Skeletal muscle cell (primary cell): ENCODE data around the gene PHF2.
A peak's percentile ranks its signal among the peaks of the same experiment; 100 is the strongest.

ENCODE experiments used
- DNase-seq: peaks from one replicate; pipeline ENCODE4 v3.0.0-alpha.2; 2010; ENCODE audit warnings: low read depth
- H3K4me3 ChIP-seq: 2 replicates; pipeline ENCODE4 v1.5.1; 2011; ENCODE audit warnings: low read depth, mild to moderate bottlenecking, control low read depth, low read length, moderate library complexity

Gene PHF2

GRCh38 chr9:93682155-93682968, 106.0 kb downstream of the PHF2 start:
- H3K4me3 ChIP-seq = no peak overlapping the region
- peak; percentile 1 for DNase-seq

DNA sequence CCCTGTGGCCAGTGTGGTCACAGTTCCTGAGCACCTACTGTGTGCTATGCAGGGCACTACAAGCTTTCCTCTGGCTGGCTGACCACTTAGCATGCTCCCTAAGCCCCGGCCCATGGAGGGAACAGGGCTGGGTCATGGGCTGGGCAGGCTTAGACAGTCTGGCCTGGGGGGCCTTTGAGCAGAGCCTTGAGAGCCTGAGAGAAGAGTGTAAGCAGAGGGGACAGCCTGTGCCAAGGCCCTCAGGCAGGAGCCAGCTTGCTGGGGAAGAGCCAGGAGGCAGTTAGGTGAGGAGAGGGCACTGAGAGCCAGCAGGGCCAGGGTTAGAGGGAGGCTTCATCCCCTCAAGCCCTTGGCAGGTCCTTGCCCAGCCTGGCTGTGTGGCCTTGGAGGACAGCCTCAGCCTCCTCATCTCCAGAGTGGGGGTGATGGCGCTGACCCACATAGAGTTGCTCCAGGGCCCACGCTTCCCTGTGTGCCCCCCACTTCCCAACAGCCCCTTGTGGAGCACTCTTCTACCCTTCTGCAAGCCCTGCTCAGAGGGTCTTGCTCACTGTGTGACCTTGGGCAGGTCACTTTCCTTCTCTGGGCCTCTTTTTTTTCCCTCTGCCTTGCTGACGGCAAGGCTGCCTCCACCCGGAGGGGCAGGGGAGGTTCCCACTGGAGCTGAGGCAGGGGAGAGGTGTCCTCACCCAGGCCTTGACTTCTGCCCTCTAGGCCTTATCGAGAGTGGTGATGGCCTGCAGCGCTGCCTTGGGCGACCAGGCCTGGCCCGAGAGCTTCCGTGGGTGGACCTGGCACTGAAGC, 107.1 kb downstream of the PHF2 start:
- DNase-seq = no peak
- no peak overlapping the region for H3K4me3 ChIP-seq

DNA sequence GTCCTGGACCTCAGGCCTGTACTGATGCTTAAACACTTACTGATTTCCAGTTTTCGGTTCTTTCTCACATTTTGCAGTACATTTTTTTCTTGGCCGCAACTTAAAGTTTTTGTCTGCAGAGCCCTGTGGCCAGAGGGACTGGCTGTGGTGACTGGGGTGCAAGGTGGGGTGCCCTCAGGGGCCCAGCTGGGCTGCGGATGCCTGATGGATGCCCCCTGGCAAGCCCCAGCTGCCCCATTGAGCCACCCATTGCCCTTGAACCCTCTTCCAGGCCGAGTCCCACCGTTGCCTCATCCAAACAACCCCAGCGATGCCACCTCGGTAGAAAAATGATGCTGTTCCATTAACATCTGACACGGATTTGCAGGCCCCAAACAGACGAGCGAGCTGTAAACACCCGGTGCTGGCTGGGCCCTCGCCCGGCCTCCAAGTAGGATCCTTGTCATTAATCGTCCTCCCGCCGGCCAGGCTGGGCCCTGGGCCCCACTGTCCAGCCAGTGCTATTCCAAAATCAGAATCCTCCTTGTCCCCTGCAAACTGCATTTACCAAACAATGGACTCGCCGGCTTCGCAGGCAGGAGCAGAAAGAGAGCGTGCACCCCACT, 107.9 kb downstream of the PHF2 start:
- no peak for DNase-seq

DNA sequence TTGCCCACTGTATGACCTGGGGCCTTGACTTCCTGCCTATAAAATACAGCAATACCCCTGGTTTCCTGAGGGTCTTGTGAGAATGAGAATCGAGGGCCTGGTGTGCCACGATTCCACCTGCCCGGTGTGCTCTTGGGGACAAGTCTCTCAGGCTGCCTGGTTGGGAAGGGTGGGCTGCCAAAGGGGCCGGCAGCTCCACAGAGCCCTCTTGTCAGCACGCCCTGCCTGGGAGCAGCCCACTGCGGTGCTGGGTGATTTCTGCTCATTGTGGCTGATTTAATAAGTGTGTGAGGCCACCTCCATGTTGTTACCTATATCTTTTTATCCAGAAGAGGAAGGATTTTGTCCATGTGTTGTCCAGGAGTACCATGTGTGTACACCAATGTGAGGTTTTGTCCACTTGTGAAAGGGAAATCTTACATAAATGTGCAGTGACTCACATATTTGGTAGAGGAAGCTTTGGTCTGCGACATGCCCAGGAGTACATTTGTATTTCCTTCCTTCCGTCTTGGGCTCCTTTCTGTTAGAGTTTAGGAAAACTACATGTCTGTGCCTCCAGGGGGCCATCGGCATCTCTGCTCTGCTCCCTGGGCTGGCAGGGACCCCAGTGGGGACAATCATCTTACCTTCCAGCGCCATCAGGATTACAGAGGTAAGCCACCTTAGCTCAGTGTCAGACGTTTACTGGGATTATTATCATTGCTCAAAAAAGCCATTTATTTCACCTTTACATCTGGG, 108.6 kb downstream of the PHF2 start:
- no peak overlapping the region for H3K4me3 ChIP-seq
- no peak for DNase-seq

More for the DNA sequence above, 107.9 kb downstream of the PHF2 start:
- no peak overlapping the region for H3K4me3 ChIP-seq

GRCh38 chr9:93686127-93686879, 109.9 kb downstream of the PHF2 start:
- no peak for DNase-seq
- H3K4me3 ChIP-seq = no peak overlapping the region

GRCh38 chr9:93686880-93687236, 110.5 kb downstream of the PHF2 start:
- DNase-seq = no peak
- no peak overlapping the region for H3K4me3 ChIP-seq

- H3K4me3 ChIP-seq = no peak overlapping the region
- DNase-seq = no peak
These were observed 114.2 kb downstream of the PHF2 start for GRCh38 chr9:93690618-93691017.

GRCh38 chr9:93693129-93693528, 116.7 kb downstream of the PHF2 start:
- no peak overlapping the region for H3K4me3 ChIP-seq
- no peak for DNase-seq

- H3K4me3 ChIP-seq = no peak overlapping the region
- no peak for DNase-seq
These were observed 121.2 kb downstream of the PHF2 start for GRCh38 chr9:93697352-93698139.

GRCh38 chr9:93698140-93698908, 121.9 kb downstream of the PHF2 start:
- no peak overlapping the region for H3K4me3 ChIP-seq

GRCh38 chr9:93699650-93700049, 123.3 kb downstream of the PHF2 start:
- no peak overlapping the region for H3K4me3 ChIP-seq
- DNase-seq = no peak

More at GRCh38 chr9:93698140-93698908, 121.9 kb downstream of the PHF2 start:
- DNase-seq = no peak

DNA sequence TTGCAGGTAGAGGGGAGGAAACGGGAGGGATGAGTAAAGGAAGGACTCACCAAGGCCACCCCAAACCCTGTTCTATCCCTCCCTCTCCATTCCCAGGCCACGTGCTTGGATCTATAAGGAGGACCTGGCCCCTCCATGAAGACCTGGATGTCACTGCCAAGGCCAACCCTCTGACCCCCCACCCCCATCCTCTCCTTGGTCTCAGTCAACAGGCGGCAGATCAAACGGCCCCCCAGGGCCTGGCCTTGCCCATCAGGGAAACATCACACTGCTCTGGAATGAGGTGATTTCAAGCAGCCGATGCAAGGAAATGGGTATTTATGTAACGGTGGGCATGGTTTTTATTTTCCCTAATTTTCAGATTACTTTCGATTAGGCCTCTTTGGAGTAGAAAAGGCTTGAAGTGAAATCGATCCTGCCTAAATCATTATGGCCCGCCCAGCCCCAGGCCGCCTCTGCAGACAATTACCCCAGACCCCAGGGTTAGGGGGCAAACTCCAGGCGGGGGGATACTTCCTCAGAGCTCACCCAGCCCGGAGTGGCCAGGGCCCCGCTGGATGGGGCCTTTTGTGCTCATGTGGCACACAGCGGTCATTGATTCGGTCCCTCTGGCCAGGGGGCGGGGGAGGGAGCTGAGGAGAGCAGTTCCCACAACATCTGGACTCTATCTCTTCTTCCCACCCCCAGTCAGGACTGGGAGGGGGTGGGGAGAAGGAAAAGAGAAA, 125.3 kb downstream of the PHF2 start:
- DNase-seq = no peak
- no peak overlapping the region for H3K4me3 ChIP-seq

DNA sequence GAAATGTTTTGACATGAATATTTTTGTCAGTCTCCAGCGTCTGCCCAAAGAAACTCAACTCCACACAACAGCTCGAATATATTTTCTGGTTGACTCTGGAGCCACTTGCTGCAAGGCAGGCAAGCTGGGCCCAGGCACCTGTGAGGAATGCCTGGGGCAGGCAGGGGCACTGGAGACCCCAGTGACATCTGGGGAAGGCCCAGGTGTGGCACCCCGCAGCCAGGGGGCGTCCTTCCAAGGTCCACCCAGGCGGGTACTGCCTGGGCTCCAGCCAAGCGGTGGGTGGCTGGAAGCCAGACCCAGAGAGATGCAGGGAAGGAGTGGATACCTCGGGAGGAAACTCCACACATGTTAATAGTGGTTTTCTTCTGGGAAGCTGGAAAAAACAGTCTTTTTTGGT, 125.9 kb downstream of the PHF2 start:
- DNase-seq = no peak
- H3K4me3 ChIP-seq = no peak overlapping the region

- H3K4me3 ChIP-seq = no peak overlapping the region
- DNase-seq = no peak
These were observed 132.1 kb downstream of the PHF2 start for GRCh38 chr9:93708289-93708986.

- H3K4me3 ChIP-seq = no peak overlapping the region
- DNase-seq = no peak
These were observed 132.6 kb downstream of the PHF2 start for GRCh38 chr9:93708987-93709302.

GRCh38 chr9:93709600-93710369, 133.4 kb downstream of the PHF2 start:
- H3K4me3 ChIP-seq = no peak overlapping the region
- DNase-seq = no peak
